ENCODE results near the gene UNC79.

The UNC79 gene

DNA sequence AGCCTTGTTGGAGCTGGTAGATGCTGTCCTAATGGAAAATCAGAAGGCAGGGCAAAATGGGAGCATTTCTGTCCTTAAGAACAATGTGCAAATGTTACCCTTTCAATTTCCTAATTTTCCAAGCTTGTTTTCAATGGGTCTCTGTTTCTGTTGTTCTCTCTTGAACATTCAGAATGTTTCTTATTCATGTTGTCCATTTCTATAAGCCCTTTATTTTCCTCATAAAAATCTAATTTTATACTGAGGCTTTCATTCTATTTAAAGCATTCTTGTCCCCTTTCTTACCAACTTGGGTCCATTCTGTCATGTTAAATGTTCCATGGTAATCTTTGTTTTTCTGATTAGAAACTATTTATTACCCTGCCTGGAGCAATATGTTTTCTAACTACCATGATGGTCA lies 232.6 kb downstream of the UNC79 start:
- DNase-seq (ENCODE audit: low read depth in 2 of 2) = no peak

DNA sequence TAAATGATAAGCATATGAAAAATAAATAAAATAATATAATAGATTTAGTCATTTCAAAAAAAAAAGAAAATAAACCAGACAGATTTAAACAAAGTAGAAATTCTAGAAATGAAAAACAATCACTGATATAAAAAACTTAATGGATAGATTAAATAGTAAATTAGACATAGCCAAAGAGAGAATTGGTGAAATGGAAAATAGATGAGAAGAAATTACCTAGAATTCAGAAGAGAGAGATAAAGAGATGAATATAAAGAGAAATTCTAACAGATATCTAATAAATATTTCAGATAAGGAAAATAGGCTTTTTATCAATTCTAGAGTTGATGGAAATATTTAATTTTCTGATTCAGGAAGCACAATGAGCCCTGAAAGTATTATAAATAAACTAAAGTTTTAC lies 234.4 kb downstream of the UNC79 start:
- DNase-seq (ENCODE audit: low read depth in 2 of 2) = no peak

DNA sequence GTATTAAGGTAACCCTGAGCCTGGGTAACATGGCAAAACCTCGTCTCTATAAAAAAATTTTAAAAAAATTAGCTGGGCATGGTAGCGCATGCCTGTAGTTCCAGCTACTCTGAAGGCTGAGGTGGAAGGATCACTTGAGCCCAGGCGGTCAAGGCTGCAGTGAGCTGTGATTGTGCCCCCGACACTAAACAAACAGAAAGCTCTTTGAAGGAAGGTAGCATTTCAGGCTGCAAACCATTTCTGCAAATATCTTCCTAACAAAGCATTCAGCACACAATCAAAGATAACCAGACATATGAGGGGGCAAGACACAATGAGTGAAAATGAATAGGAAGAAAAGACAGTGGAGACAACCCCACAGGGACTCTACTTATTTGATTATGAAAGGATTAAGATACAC lies 238.9 kb downstream of the UNC79 start:
- no peak for DNase-seq (ENCODE audit: low read depth in 2 of 2)

DNA sequence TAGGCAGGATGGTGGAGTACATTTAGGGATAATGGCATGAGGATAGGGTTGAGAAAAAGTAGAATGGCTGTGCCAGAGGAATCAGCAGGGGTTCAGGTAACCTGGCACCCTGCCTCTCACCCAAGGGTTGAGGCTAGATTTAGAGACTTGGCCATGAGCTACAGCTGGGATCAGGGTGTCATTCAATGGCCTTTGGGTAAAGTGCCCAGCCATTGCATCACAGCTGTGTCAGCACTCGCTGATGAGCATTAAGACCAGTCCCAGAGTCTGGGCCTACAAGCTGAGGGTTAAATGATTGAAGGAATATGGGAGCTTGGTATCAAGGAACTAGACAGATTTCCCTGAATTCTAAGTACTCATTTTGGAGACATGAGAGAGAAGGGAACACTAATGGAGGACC lies 243.6 kb downstream of the UNC79 start:
- no peak for DNase-seq (ENCODE audit: low read depth in 2 of 2)

DNA sequence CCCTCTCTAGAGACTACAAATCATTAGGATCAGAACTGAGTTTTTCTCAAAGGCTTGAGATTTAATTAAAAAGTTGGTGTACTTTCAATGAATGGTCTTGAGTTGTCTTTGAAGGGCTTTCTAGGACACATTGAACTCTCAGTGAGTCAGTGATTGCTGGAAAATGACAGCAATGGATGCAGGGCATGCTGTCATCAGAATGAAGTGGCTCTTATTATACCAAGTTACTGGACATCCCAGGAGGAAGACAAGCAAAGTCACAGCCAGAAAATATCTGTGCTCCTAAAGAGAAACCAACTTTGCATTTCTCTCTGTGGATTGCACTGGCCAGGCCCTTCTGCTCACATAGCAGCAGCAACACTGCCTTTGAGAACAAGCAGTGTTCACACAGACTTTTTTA lies 244.9 kb downstream of the UNC79 start:
- no peak for DNase-seq (ENCODE audit: low read depth in 2 of 2)

DNA sequence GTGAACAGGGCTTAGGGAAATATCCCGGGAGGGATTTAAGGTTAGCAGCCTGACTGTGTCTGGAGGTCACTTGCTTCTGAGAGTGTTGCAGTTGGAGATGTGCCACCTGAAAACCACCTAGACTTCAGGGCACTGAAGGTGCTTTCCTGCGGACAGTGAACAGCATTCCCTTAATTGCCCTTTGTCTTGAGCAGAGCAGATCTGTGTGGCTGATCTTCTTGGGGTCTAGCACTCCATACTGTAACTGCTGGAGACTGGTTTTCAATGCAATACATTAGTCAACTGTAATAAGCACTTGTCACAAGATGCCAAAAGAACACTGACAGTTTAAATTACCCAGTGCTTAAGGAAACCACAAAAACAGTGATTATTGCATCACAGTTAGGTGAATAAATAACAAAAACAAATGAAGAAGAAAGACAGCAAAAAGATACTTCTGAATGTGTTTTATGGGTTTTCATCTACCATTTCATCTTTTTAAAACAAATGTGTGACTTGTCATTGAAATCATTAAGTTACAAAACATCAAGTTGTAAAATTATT lies 245.7 kb downstream of the UNC79 start:
- no peak for DNase-seq (ENCODE audit: low read depth in 2 of 2)

DNA sequence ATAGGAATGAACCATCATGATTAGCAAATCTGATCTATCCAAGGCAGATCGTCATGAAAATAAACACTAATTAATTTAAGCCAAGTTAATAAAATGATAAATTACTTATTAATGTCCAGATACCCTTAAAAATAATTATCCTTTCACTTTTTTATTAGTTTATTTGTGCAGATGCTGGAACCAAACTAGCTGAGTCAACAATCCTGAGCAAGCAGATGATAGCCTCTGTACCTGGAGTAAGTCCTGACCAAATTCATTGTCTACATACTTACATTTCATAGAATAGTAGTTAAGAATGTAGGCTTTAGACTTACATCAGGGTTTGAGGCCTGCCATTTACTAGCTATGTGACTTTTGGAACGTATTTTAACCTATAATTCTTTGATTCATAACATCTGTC lies 251.7 kb downstream of the UNC79 start:
- DNase-seq (ENCODE audit: low read depth in 2 of 2) = no peak

DNA sequence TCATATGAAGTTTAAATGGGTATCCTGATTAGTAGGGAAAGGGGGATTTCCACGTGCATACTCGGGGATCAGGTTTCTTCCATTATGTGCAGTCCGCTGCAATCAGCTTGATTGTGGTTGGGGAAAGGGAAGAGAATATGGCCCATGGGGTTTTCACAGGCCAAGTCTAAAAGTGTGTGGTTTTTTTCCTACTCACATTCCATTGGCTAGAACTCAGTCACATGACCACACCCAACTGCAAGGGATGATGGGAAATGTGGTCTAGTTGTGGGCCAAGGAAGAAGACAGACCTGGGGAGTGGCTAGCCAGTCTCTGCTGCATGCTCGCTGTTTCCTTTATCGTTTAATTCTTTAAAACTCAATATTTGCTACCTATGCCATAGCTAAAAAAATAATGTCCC lies 252.5 kb downstream of the UNC79 start:
- no peak for DNase-seq (ENCODE audit: low read depth in 2 of 2)

DNA sequence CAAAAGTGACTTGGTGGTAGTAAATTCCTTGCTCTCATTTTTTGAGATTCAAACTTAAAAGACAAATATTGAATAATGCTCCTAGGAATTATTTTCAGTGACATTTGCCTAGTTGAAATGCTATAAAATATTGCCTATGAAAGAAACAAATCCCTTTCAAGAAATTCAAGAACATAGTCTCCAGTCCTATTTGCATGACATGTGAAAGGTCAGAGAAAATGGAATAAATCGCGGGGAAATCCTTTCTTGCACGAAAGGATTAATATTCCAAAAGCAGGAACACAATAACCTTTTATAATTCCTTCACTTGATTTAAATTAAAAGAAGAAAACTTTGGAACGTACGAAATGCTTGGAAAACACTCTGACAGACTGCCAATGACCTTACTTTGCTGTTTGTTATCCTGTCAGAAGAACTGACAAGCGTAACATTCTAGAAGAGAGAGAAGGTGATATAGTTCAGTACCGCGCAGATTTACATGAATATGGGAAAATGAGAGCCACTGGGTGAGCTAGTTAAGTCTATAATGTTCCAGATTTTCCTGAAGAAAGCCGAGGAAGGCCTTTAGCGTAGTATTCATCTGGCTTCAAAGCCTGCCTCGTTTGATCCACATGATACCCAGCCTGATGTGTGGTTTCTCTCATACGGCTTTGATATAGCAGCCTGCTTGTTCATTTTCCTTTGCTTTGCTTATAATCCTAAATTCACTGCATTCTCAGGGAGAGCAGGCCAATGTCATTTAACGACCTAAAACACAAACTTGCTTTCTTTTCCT lies 254.6 kb downstream of the UNC79 start:
- DNase-seq (ENCODE audit: low read depth in 2 of 2) = no peak

DNA sequence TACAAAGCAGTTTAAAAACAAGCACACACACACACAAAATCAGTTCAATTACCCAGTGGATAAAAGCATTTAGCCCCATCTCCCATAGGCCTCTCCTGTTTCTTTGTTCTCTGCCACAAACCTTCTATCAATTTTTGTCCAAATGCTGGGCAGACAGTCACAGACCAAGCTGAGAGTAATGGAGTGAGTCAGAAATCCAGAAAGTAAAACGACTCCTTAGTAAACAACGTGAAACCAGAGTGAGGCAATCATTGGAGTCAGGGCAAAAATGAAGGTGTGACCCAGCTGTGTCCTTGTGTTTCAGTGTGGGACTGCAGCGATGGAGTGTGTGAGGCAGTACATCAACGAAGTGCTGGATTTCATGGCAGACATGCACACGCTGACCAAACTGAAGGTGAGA lies 255.5 kb downstream of the UNC79 start:
- no peak for DNase-seq (ENCODE audit: low read depth in 2 of 2)

DNA sequence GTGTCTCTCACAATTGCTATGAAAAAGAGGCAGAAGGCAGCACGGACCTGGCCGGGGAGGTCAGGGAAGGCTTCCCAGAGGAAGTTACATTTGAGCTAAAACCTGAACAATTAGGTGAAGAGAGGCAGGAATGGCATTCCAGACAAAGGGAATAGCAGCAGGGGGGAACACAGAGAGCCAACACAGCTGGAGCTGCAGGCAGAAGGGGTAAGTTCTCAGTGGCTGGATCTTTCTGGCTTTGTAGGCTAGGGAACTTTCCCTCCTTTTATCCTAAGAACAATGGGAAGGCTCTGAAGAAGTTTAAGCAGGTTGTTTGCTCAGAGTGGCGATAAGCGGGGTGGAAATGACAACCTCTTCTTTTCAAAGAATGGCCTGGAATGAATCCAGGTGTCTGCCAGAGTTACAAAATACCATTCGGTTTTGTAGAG lies 257.5 kb downstream of the UNC79 start:
- DNase-seq (ENCODE audit: low read depth in 2 of 2) = no peak

DNA sequence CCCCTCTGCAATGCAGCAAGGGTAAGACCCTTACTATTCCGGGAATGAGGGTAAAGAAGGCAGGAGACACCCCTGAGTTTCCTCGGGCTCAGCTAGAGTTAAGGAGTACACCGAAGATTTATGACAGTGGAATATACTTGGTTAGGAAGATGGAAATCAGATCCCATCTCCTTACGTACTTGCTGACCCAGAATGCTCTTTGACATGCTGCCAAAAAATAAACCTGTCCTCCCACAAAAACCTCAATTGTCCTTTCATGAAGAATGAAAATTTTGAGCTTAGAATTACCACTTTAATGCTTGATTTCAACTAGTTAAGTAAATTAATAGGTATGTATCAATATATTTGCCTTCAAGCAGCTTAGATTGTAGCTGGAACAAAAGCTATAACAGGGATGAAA lies 258.1 kb downstream of the UNC79 start:
- DNase-seq (ENCODE audit: low read depth in 2 of 2) = no peak

DNA sequence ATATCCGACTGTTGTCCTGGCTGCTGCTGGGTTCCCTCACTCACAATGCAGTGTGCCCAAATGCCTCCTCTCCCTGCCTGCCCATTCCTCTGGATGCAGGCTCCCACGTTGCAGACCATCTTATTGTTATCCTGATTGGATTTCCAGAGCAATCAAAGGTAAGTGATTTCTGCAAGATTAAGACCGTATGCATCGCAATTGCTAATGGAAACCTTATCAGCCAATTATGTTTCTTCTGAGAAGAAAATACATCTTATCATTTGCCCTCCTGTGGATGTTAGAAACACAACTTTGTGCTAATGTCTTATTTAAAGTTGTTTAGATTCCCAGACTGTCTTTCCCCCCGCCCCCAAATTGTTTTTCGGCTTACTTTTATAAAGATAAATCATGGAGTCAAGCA lies 259.4 kb downstream of the UNC79 start:
- no peak for DNase-seq (ENCODE audit: low read depth in 2 of 2)

DNA sequence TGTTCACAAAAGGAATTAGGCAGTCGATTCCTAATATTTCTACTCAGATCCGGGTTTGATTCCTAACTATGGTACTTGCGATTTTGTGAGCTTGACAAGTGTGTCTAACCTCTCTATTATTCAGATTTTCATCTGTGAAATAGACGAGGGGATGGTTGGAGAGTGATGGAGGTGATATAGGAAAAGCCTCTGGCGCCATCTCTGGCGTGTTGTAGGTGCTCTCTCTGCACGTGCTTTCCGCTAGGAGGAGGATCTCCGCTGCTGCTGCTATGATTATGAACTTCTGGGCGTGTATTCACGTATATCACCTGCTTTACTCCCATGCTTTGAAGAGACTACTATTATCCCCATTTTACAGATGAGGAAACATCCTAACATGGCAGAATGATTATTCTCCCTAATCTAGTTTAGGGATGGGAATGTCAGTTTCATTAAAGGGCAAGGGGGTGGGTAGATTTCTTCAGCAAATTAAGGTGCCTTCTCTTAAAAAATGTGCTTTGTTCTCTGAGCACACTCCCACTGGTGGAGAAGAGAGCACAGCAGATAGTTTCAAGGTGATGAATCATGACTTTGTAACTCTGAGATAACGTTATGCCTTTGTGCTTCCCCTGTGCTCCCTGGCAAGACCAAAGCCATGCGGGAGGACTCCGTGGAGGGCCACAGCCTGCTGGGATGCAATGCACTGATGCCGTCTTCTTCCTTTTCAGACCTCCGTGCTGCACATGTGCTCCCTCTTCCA lies 260.5 kb downstream of the UNC79 start:
- DNase-seq (ENCODE audit: low read depth in 2 of 2) = no peak

DNA sequence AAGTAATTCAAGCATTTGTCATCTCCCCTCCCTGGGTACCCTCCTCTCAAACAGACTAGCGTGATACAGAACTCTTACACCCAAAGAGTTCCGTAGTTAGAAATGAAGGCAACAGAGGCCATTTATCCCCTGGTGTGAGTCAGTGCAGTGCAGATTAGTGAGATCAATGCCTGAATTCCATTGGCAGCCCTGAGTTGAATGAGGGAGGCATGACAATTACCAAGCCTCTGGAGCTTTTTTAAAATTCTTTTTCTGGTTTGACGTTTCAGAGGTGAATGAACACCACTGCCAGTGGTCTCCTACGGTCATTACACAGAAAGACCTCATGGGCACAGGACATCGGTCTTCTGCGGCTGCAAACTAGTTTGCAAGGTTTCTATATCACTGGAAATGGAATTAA lies 263.2 kb downstream of the UNC79 start:
- DNase-seq (ENCODE audit: low read depth in 2 of 2) = no peak

DNA sequence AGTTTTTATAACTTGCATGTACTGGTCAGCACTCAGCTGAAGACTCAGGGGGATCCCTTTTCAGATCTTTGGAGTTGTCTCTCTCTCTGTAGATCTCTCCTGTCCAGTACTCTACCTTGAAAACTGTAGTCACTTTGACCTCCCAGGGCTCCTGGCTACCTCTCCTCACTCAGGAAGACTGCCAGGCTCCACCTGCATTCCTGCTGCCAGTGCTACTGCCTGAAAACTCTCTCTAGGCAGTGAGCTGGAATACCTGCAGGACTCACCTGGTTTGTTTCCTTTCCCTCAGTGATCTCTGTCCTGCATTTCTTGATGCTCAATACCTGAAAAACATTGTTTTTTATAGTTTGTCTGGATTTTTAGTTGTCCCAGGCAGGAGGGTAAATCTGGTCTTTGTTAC lies 270.2 kb downstream of the UNC79 start:
- no peak for DNase-seq (ENCODE audit: low read depth in 2 of 2)

DNA sequence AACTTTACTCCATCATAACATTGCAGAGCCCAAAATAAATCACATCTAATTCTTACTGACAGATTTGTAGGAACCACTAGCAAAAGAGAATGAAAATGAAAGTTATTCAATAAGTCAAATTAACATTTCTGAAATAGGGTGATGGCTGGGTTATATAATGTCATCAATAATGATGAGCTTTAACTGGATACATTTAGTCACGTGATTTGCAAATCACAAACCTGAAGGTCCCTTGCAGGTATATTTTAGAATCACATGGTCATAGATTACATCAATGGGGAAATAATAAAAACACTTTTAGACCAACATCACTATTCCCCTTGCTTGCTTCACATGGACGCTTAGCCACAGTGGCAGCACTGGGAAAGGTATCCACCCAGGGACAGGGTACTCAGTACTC lies 270.8 kb downstream of the UNC79 start:
- DNase-seq (ENCODE audit: low read depth in 2 of 2) = no peak

DNA sequence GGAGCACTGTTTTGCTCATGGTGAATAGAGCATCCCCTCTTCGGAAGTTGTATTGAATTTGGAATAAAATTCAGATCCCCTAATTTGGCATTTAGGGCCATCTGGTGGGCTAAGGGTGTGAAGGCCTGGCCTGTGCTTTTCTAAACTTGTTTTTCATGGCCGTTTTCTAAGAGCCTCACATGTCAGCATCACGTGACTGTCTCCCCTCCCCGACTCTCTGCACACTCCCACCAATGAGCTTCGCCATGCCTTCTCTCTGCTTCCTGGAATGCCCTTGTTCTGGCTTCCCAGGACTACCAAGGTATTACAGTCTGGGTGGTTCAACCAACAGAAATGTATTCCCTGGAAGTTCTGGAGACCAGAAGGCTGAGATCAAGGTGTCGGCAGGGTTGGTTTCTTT lies 272.2 kb downstream of the UNC79 start:
- no peak for DNase-seq (ENCODE audit: low read depth in 2 of 2)

DNA sequence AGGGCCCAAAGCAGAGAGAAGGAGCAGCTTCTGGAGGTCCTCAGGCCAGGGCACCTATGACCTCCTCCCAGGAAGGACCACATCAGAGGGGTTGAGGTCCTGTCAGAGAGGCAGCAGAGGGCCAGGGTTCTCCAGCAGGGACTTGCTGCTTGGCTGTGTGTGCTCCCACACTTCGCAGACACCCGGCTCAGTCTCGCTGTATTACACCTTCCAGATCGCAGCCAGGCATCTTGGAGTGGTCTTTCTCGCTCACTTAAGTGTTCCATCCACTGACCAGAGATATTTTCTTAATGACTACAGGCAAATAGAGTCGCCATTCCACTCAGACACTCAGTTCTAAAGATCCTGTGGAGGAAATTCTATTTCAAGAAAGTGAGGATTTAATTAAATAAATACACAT lies 273.2 kb downstream of the UNC79 start:
- no peak for DNase-seq (ENCODE audit: low read depth in 2 of 2)

DNA sequence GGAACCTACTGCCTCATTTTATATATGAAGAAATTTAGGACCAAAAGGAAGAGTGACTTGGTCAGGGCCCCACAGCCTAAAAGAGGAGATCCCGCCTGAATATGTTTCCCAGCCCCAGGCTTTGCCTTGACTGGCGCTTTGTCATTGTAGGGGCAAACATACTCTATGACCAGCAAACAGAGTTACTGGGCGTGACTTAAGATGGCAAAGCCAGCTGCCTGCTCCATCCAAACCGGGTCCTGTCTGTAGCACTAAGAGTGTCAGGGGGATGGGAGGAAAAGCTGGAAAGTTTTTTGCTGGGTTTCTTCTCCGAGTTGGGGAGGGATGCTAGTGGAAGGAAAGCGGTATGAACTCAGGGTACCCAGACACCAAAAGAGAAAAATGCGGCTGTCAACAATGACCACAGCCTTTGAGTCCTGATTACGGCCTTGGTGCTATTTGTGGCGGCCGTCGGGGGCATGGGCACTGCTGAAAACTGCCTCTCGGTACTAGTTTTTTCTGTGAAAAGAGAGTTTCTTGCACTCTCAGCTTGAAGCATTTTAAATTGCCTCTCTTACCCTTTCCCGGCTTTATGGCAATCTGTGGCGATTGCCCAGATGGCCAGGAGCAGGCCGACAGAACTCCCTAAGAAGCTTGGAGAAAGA lies 274.9 kb downstream of the UNC79 start:
- no peak for DNase-seq (ENCODE audit: low read depth in 2 of 2)

DNA sequence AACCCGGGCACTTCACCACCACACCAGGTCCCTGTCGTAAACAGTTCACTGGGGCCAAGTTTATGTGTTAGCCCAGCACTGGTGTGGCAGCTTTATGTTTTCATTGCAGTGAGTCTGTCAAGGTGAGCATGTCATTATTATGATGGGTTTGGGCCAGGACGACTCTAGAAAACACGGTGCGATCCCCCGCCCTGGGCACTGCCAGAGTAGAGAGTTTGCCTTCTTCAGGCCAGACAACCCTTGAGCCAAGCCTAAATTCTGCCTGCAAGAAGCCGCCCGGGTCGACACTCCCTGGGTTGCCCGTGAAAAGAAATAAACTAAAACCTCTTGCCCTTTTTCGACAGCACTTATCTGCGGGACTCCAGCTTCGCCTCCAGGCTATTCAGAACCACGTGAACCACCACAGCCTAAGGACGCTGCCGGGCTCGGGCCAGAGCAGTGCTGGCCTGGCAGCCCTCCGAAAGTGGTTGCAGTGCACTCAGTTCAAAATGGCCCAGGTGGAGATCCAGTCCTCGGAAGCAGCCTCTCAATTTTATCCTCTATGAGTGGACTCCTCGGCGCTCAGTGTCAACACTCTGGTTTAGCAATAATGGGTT lies 275.7 kb downstream of the UNC79 start:
- DNase-seq (ENCODE audit: low read depth in 2 of 2) = no peak

DNA sequence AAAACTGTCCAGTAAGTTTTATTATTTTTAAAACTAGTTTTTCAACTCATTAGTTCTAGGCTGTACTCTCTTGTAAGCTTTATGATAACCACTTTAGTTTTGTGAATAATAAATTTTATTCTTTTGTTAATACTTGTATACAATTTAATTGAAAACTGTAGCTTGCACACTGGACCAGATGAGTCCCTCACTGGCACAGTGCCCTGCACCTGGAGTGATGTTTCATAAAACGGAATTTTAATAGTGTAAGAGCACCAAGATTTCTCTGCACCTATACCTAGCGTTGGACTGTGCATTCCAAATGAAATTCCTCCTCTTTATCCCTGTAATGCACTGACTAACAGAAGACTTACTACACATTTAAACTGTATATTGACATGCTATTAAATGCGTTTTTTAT lies 276.7 kb downstream of the UNC79 start:
- no peak for DNase-seq (ENCODE audit: low read depth in 2 of 2)

Measured in fibroblast of skin of left biceps (primary cell).